ENCODE results near the gene AKR1B1.

DNA sequence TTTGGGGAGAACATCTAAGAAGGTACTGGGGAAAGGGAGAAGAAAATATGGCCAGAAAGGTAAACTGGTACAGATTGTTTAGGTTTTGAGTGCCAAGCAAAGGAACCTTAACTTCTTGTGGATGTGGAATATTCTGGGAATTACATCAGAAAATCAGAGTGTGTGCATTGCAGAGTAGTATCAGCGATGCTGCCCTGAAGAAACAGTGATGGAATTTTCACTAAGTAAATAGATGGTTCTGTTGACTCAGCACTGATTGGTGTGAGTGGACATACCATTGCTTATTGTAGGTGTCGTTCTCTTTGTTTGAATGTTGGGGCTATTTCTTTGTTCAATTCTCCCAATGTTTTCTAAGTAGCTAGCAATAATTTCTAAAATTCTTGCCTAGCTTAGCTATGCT, 24.4 kb upstream of the AKR1B1 start:
- TF ChIP-seq, protein P1, sequence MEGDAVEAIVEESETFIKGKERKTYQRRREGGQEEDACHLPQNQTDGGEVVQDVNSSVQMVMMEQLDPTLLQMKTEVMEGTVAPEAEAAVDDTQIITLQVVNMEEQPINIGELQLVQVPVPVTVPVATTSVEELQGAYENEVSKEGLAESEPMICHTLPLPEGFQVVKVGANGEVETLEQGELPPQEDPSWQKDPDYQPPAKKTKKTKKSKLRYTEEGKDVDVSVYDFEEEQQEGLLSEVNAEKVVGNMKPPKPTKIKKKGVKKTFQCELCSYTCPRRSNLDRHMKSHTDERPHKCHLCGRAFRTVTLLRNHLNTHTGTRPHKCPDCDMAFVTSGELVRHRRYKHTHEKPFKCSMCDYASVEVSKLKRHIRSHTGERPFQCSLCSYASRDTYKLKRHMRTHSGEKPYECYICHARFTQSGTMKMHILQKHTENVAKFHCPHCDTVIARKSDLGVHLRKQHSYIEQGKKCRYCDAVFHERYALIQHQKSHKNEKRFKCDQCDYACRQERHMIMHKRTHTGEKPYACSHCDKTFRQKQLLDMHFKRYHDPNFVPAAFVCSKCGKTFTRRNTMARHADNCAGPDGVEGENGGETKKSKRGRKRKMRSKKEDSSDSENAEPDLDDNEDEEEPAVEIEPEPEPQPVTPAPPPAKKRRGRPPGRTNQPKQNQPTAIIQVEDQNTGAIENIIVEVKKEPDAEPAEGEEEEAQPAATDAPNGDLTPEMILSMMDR (conservative IDR thresholded peaks at IDR 0.05; ENCODE audit: low read length), result no peak
- TF ChIP-seq EZH2phosphoT487 (IDR thresholded peaks at IDR 0.05; ENCODE audit: borderline replicate concordance), result no peak

Data from Loucy (cell line).